HG03175 (cell line): ENCODE results near the gene TOX3.

ENCODE experiments used
- ATAC-seq: cut with Tn5 transposase; IDR thresholded peaks from one replicate; pipeline ENCODE4 v1.9.1; 2021; ENCODE audit warnings: mild to moderate bottlenecking, moderate library complexity; ENCODE audit not compliant: unreplicated experiment

The TOX3 gene

GRCh38 chr16:52460639-52461178 lies 86.2 kb downstream of the TOX3 start:
- no peak for ATAC-seq

GRCh38 chr16:52456368-52456767 lies 90.6 kb downstream of the TOX3 start:
- ATAC-seq: no peak

DNA sequence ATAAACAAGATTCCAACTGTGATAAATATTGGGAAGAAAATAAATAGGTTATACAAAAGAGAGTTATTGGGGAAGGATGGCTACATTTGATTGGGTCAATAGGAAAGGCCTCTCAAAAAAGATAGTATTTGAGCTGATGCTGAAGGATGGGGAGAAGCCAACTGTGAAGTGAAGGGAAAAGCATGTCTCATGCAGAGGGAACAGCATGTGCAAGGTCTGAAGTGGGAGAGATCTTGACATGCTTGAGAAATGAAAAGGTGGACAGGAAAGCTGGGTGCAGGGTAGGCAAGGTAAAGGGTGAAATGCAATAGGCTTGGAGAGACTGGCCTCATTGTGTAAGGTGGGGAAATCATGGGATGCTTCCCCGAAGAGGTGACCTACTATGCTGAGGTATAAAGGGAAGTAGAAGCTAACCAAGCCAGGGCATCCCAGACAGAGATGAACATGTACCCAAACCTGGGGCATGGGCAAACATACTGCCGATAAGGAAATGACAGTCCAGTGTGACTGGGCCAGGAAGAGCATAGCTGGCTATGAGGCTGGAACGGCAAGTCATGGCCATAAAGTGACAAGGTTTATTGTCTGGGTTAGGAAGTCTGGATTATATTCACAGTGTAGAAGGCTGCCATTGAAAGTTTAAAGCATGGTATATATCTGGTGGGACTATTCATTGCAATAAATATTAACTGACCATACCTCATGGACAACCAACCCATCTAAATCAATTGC lies 91.2 kb downstream of the TOX3 start:
- ATAC-seq: no peak

- ATAC-seq: no peak
Observed at GRCh38 chr16:52453644-52454043, 93.3 kb downstream of the TOX3 start.

DNA sequence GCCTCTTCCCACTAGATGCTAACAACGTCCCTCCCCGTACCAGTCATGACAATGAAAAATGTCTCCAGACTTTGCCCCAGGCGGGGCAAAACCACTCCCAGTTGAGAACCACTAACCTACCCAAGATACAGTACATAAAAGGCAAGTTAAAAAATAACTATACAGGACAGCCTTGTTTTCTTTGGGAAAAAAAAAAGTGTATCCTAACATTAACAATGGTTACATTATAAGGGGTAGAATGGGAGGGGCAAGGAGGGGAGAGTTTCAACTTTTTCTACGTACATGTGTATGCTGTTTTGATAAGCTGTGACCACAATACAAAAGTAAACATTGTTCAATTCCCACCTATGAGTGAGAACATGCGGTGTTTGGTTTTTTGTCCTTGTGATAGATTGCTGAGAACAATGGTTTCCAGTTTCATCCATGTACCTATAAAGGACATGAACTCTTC lies 94.9 kb downstream of the TOX3 start:
- no peak for ATAC-seq

DNA sequence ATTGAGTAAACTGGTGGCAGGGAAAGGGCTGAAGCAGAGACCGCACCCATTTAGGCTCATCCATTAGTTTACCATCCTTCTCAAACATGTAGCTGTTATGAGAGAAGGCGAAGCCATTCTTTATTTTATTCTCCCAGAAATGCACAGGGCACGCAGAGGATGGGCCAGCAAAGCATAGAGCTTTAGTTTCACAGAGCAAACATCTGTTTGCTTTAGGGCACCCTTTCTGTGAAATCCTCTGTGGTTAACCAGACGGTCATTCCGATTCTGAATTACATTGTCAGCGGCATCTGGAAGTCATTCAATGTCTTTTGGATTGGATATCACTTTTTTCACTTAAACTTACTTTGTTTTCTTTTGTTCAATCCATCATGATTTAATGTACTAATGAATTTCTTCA lies 96.0 kb downstream of the TOX3 start:
- ATAC-seq: no peak

GRCh38 chr16:52450241-52450640 lies 96.7 kb downstream of the TOX3 start:
- ATAC-seq: no peak

DNA sequence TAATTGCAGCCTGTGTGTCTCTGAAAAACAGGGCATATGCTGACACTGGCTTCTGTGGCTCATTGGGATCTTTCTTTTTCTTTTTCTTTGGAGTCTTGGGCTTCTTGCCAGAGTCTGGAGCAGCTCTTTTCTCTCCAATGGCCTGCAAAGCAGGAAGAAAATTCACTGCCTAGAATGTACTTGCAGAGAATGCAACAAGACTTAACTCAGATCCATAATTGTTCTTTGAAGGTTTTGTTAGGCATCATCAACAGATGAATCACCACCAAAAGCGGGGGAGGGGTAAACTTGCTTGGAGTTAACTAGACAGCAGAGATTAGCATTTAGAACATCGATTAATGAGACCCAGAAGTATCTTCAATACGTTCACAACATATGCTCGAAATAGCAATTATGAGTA lies 100.9 kb downstream of the TOX3 start:
- ATAC-seq: no peak

DNA sequence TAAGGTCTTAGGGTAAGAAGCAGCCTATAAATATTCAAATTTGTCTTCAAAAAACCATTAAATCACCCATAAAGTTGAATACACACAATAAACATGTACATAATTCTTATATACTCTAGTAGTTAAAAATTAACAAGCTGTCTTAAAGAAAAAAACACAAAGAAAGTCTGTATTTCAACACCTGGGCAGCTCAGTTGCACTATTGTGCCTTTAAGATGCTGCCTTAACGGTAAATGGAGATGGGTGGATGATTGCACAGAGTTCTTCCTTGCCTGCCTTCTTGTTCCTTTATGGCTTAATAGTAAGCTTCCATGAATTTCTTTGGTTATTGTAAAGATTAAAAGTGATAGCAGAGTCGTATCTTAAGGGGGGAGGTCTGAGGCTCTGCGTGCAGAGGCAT lies 105.1 kb downstream of the TOX3 start:
- no peak for ATAC-seq

- ATAC-seq: no peak
Observed at GRCh38 chr16:52440248-52440647, 106.7 kb downstream of the TOX3 start.

GRCh38 chr16:52439750-52440149 lies 107.2 kb downstream of the TOX3 start:
- ATAC-seq: no peak

- no peak for ATAC-seq
Observed at GRCh38 chr16:52439171-52439701, 107.7 kb downstream of the TOX3 start.

- ATAC-seq: no peak
Observed at GRCh38 chr16:52437277-52437670, 109.7 kb downstream of the TOX3 start.

DNA sequence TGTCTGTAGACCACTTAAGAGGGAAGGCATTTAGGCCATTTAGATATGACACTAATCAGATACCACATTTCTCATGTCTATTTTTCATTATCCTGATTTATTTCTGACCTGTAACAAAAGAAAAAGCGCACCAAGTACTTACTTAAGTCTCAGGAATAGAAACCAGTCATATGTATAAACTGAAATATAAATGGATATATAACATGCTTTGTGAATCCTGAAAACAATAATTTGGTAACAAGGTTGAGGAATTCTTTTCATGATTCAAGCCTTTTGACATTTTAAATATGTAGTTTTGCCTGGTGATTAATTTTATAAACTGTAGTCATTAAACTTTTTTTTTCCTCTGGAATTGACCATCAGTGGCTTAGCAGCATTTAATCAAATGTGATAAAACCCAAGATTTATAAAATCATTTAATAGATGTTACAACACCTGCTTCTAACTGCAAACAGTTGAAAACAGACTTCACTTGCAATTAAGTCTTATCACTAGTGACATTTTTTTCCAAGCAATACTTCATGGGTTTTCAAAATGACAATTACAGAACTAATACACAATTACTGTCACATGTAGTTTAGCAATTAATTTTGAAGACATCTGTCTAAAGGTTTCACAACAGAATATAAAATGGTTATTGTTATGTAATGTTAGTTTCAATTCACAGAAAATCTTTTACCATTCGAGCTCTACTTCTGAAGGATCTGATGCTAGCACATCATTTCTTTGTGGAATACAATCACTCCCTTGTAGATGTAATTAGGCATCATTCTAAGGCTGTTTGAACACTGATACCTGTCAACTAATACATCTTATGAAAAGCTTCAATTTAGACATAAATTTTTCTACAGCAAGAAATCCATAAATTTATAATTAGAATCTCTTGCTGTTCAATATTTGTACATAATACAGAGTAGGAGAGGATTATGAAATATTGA lies 110.3 kb downstream of the TOX3 start:
- ATAC-seq: no peak

GRCh38 chr16:52434224-52434623 lies 112.7 kb downstream of the TOX3 start:
- ATAC-seq: no peak

- no peak for ATAC-seq
Observed at GRCh38 chr16:52433643-52434042, 113.3 kb downstream of the TOX3 start.

DNA sequence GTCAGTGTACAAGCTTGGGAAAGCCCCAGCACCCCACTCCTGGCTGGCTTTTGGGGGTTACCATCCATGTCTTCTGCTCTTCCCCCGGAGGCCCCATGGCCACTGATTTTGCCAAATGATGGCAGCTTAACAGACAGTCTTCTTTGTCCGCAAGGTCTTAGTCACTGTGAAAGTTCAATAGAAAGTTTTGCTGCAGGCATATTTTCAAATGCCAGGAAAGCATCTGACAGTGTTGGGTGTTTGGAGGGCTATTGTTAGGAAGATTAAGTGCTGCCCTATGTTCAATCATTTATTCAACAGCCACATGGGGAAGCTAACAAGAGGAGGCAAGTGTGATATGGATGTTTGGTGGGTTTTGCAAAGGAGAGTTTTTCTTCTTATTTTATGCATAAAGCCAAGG lies 122.4 kb downstream of the TOX3 start:
- ATAC-seq: no peak

- no peak for ATAC-seq
Observed at GRCh38 chr16:52422307-52422706, 124.6 kb downstream of the TOX3 start.

DNA sequence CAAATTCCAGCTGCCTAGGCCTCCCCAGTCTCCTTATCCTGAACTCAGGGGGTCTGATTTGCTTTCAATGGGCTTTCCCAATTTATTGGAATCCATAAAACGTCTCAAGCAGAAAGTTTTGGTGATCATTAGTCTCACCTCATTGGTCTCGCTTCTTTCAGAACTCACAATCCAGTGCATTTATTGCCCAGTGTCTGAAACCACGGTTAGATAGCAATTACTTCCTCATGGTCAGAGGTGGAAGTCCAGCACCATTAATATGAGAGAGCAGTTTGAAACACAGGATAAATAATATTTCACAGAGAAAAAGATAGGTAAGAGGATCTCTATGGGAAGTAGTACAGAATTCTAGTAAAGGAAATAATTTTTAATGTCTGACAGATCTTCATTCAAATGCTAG lies 128.7 kb downstream of the TOX3 start:
- no peak for ATAC-seq

- ATAC-seq: no peak
Observed at GRCh38 chr16:52416888-52417287, 130.1 kb downstream of the TOX3 start.

DNA sequence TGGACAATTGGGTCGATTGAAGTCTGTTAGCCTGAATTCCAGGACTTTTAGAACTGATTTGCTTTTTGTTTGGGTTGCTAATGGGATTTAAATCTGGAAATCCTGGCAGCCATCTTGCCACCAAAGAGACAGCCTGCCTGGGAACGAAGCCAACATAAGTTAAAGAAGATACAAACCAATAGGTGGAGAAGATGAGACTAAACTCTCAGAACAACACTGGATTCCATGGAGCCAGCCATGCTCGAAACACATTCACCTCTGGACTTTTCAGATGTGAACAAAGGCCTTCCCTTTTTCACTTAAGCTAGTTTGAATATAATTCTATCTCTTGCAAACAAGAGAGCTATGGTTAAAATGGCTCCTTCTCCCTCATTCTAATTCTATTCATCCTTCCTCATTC lies 135.9 kb downstream of the TOX3 start:
- ATAC-seq: no peak
